ENCODE results near the gene LTBP4. TPM values are rescaled to one million over a fixed set of nuclear protein-coding genes. Genes with fewer than 3 reads are reported as not detected.
"Not testable (repeated sequence)": the region's sequence is repeated elsewhere in the genome, so short reads cannot be mapped to it uniquely, and the experiment has no call there.

LTBP4 gene
- total RNA-seq, 2 experiments from 2014 or later, result 99.3 to 102 TPM

DNA sequence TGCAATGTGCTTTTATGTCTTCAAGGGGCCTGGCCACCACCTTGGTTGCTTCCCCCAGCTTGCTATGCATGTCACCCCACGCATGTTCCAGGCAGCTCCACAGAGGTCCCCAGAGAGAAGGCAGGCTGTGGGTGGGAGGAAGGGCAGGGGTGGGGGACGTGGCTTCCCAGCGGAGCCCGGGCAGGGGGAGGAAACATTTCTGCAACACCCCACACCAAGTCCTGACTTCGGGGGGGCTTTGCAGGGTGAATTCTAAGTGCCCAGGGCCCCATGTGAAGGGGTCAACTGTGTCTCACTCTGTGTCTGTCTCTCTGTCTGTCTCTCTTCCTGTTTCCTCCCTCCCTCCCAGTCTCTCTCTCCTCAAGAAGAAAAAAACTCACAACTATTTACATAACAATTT, 39.6 kb downstream of the LTBP4 start:
- Mint-ChIP-seq H3K4me1 (peaks cover 4% of the 10 kb centered on the region), H3K4me3 (no peak overlapping the region), H3K36me3 (no peaks in the 10 kb centered on the region), H3K27ac (no peak overlapping the region), H3K9me3 (no peaks in the 10 kb centered on the region), H3K27me3 (peaks cover 12% of the 10 kb centered on the region)
- DNase-seq, result no peak

DNA sequence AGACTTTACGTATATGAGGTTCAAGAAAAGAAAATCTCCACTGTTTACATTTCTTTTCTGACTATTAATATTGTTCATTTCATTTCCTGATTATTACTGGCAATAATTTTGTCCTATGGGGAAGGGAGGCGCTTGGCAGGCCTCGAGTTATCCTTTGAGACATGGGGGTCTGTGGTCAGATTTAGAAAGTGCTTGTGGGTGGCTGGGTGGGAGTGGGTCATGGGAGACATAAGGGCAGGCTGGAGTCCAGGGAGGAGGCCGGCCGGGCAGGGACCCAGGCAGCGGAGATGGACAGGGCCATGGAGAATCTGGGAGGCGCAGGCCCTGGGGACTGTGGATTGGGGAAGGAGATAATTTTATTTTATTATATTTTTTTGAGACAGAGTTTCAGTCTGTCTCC, 40.1 kb downstream of the LTBP4 start:
- DNase-seq, result no peak
- Mint-ChIP-seq H3K27me3 (peaks cover 17% of the 10 kb centered on the region), H3K36me3 (no peaks in the 10 kb centered on the region), H3K9me3 (no peaks in the 10 kb centered on the region), H3K4me1 (peaks cover 6% of the 10 kb centered on the region), H3K4me3 (no peak overlapping the region), H3K27ac (no peak overlapping the region)

- no peaks in the 10 kb centered on the region for H3K9me3 Mint-ChIP-seq
Observed at GRCh38 chr19:40642051-40642706, 41.0 kb downstream of the LTBP4 start.

DNA sequence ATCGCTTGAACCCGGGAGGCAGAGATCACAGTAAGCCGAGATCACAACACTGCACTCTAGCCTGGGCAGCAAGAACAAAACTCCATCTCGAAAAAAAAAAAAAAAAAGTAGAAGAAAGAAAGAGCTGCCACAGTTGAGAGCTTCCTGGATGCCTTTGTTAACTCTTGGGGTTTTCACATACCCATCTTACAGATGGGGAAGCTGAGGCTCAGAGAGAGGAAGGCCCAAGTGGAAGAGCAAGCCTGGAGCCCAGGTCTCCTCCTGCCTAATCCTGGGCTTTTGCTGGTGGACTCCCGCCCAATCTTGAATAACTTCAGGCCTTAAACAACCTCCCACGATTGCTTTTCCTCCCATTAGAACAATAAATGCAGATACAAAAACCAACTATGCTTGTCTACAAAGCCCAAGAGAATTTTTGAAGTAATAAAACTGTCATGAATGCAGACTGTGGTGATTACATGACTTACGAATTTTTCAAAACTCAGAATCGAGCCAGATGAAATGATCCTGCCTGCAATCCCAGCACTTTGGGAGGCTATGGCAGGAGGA, 41.7 kb downstream of the LTBP4 start:
- Mint-ChIP-seq H3K4me3 (no peak overlapping the region), H3K36me3 (no peaks in the 10 kb centered on the region), H3K9me3 (no peaks in the 10 kb centered on the region), H3K27ac (no peak overlapping the region), H3K4me1 (peaks cover 6% of the 10 kb centered on the region), H3K27me3 (peaks cover 26% of the 10 kb centered on the region)
- DNase-seq, result no peak

More at GRCh38 chr19:40642051-40642706, 41.0 kb downstream of the LTBP4 start:
- peaks cover 26% of the 10 kb centered on the region for H3K27me3 Mint-ChIP-seq
- no peak for DNase-seq
- no peak overlapping the region for H3K27ac Mint-ChIP-seq
- H3K4me1 Mint-ChIP-seq, result peaks cover 6% of the 10 kb centered on the region
- H3K4me3 Mint-ChIP-seq, result no peak overlapping the region
- no peaks in the 10 kb centered on the region for H3K36me3 Mint-ChIP-seq

DNA sequence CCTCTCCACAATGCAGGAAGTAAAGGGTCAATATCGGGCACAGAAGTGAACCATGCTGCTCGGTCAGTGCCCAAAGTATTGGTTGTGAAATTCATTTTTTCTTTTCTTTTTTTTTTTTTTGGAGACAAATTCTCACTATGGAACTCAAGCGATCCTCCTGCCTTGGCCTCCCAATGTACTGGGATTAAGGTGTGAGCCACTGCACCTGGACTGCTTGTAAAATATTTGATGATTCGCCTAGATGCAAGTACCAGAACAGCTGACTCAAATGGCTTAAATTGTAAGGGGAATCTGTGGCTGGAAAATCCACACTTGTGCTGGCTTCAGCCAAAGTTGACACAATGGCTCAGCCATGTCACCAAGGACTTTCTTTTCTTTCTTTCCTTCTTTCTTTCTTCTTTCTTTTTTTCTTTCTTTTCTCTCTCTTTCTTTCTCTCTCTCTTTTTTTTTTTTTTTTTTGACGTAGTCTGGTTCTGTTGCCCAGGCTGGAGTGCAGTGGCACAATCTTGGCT, 45.6 kb downstream of the LTBP4 start:
- Mint-ChIP-seq H3K27me3 (peaks cover 21% of the 10 kb centered on the region), H3K9me3 (no peaks in the 10 kb centered on the region), H3K36me3 (no peaks in the 10 kb centered on the region), H3K4me3 (no peak overlapping the region), H3K27ac (no peak overlapping the region), H3K4me1 (peaks cover 5% of the 10 kb centered on the region)
- no peak for DNase-seq

GRCh38 chr19:40649903-40650675, 48.9 kb downstream of the LTBP4 start:
- H3K27me3 Mint-ChIP-seq, result peaks cover 15% of the 10 kb centered on the region
- H3K4me1 Mint-ChIP-seq, H3K9me3 Mint-ChIP-seq, H3K4me3 Mint-ChIP-seq, H3K27ac Mint-ChIP-seq, H3K36me3 Mint-ChIP-seq, DNase-seq: not testable (repeated sequence)

DNA sequence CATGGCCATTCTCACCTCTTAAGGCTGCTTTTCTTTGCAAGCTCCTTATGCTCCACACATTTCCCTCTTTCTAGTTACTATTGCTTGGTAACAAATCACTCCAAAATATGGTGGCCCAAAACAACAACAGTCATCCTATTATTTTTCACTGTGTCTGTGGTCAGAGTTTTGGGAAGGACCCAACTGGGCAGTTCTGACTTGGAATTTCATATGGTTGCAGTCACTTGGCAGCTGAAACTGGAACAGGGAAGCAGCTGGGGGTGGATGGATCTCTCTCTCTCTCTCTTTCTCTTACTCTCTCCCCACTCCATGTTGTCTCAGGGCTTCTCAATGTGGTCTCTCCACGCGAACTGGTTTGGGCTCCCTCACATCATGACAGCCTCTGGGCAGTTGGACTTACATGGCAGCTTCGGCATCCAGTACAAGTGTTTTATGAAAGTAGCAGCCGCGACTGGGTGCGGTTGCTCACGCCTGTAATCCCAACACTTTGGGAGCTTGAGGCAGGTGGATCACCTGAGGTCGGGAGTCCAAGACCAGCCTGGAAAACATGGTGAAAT, 49.7 kb downstream of the LTBP4 start:
- H3K4me3 Mint-ChIP-seq, result no peak overlapping the region
- no peaks in the 10 kb centered on the region for H3K9me3 Mint-ChIP-seq
- DNase-seq, result no peak
- H3K27me3 Mint-ChIP-seq, result peaks cover 13% of the 10 kb centered on the region
- H3K27ac Mint-ChIP-seq, result no peak overlapping the region
- H3K36me3 Mint-ChIP-seq, result no peaks in the 10 kb centered on the region
- H3K4me1 Mint-ChIP-seq, result peaks cover 5% of the 10 kb centered on the region

DNA sequence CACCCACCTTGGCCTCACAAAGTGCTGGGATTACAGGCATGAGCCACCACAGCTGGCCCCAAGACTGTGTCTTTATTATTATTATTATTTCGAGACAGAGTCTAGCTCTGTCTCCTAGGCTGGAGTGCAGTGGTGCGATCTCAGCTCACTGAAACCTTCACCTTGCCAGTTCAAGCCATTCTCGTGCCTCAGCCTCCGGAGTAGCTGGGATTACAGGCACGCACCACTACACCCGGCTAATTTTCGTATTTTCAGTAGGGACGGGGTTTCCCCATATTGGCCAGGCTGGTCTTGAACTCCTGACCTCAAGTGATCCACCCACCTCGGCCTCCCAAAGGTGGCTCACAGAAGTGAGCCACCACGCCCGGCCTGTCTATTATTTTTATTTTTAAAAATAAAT, 51.1 kb downstream of the LTBP4 start:
- DNase-seq, H3K27ac Mint-ChIP-seq, H3K36me3 Mint-ChIP-seq, H3K4me1 Mint-ChIP-seq, H3K4me3 Mint-ChIP-seq, H3K9me3 Mint-ChIP-seq, H3K27me3 Mint-ChIP-seq: not testable (repeated sequence)

DNA sequence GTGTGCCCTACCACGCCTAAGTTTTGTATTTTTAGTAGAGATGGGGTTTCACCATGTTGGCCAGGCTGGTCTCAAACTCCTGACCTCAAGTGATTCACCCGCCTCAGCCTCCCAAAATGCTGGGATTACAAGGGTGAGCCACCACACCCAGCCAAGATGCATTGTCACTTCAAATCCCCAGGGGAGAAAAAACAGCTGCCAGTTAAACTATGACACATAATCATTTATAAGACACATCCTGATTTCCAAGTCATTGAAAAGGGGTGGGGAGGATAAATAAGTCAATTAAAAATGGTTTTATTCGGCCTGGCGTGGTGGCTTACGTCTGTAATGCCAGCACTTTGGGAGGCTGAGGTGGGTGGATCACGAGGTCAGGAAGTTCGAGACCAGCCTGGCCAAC, 54.5 kb downstream of the LTBP4 start:
- H3K9me3 Mint-ChIP-seq, H3K4me1 Mint-ChIP-seq: not testable (repeated sequence)

DNA sequence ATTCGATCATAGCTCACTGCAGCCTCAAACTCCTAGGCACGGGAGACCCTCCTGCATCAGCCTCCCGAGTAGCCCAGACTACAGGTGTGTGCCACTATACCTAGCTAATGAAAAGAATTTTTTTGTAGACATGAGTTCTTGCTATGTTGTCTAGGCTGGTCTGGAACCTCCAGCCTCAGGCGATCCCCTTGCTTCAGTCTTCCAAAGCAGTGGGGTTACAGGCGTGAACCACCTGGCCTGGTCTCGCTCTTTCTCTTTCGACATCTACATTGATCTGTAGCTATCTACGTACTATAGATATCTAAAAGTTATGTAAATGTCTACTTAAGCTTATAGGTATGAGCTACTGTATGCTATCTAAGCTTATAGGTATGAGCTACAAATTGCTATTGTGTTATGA, 56.9 kb downstream of the LTBP4 start:
- Mint-ChIP-seq H3K4me3 (no peak overlapping the region), H3K36me3 (no peaks in the 10 kb centered on the region), H3K9me3 (no peaks in the 10 kb centered on the region), H3K4me1 (peaks cover 6% of the 10 kb centered on the region), H3K27ac (no peak overlapping the region), H3K27me3 (peaks cover 3% of the 10 kb centered on the region)
- DNase-seq, result no peak

More for the DNA sequence above, 54.5 kb downstream of the LTBP4 start:
- H3K4me3 Mint-ChIP-seq, H3K27me3 Mint-ChIP-seq, DNase-seq, H3K27ac Mint-ChIP-seq, H3K36me3 Mint-ChIP-seq: not testable (repeated sequence)

DNA sequence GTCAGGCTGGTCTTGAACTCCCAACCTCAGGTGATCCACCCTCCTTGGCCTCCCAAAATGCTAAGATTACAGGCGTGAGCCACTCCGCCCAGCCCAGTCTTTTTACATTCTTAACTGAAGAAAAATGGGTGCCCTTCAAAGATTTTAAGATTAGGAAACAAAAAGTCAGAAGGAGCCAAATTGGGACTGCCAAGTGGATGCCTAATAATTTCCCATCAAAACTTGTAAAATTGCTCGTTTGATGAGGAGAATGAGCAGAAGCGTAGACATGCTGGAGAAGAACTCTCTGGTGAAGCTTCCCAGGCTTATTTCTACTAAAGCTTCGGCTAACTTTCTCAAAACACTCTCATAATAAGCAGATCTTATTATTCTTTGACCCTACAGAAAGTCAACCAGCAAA, 57.9 kb downstream of the LTBP4 start:
- H3K27ac Mint-ChIP-seq, result no peak overlapping the region
- DNase-seq, result no peak
- H3K4me3 Mint-ChIP-seq, result no peak overlapping the region
- H3K4me1 Mint-ChIP-seq, result peaks cover 15% of the 10 kb centered on the region
- no peaks in the 10 kb centered on the region for H3K36me3 Mint-ChIP-seq
- H3K9me3 Mint-ChIP-seq, result no peaks in the 10 kb centered on the region
- peaks cover 3% of the 10 kb centered on the region for H3K27me3 Mint-ChIP-seq

- no peak overlapping the region for H3K4me3 Mint-ChIP-seq
- H3K36me3 Mint-ChIP-seq, result no peaks in the 10 kb centered on the region
- no peaks in the 10 kb centered on the region for H3K9me3 Mint-ChIP-seq
- peaks cover 15% of the 10 kb centered on the region for H3K4me1 Mint-ChIP-seq
- H3K27me3 Mint-ChIP-seq, result peaks cover 3% of the 10 kb centered on the region
- no peak for DNase-seq
- no peak overlapping the region for H3K27ac Mint-ChIP-seq
Observed at GRCh38 chr19:40659566-40659965, 58.4 kb downstream of the LTBP4 start.

DNA sequence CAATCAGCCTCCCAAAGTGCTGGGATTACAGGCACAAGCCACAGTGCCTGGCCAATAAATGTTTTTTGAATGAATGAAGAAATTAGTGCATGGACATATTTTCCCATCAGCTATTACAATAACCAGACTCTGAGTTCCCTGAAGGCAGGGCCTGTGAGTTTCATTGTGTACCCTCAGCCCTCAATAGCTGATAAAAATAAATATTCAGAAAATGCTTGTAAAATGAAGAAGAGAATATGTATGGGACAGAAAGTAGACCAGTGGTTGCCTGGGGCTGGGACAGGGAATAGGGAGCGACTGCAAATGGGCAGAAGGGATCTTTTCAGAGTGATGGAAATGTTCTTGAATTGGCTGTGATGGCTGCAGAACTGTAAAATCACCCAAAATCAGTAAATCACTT, 60.4 kb downstream of the LTBP4 start:
- H3K4me3 Mint-ChIP-seq, result no peak overlapping the region
- no peaks in the 10 kb centered on the region for H3K9me3 Mint-ChIP-seq
- H3K4me1 Mint-ChIP-seq, result peaks cover 17% of the 10 kb centered on the region
- no peak for DNase-seq
- peaks cover 3% of the 10 kb centered on the region for H3K27me3 Mint-ChIP-seq
- H3K27ac Mint-ChIP-seq, result no peak overlapping the region
- H3K36me3 Mint-ChIP-seq, result no peaks in the 10 kb centered on the region

- Mint-ChIP-seq H3K27ac (peak overlapping the region; percentile 83), H3K27me3 (peaks cover 3% of the 10 kb centered on the region), H3K4me3 (peak overlapping the region; percentile 79)
Observed at GRCh38 chr19:40662925-40663694, 61.9 kb downstream of the LTBP4 start.

More at GRCh38 chr19:40662925-40663694, 61.9 kb downstream of the LTBP4 start:
- peaks cover 7% of the 10 kb centered on the region for H3K36me3 Mint-ChIP-seq
- no peaks in the 10 kb centered on the region for H3K9me3 Mint-ChIP-seq
- DNase-seq, result peak; percentile 92
- peaks cover 16% of the 10 kb centered on the region for H3K4me1 Mint-ChIP-seq

Data from activated naive CD8-positive, alpha-beta T cell treated with anti-CD3 and anti-CD28 coated beads for 36 hours (primary cell).